Measurements from ENCODE around the gene ALG12.

DNA sequence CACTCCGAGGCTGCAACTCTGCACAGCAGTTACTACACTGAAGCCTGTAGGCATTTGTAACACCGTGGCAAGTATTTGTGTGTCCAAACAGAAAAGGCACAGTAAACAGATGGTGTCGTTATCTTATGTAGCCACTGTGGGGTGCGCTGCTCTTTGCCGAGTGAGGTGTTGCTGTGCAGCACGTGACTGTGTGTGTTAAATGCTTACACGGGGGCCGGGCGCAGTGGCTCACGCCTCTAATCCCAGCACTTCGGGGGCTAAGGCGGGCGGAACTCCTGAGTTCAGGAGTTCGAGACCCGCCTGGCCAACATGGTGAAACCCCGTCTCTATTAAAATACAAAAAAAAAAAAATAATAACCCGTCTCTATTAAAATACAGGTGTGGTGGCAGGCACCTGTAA is 53.1 kb downstream of the ALG12 start:
- TF ChIP-seq, protein P1, sequence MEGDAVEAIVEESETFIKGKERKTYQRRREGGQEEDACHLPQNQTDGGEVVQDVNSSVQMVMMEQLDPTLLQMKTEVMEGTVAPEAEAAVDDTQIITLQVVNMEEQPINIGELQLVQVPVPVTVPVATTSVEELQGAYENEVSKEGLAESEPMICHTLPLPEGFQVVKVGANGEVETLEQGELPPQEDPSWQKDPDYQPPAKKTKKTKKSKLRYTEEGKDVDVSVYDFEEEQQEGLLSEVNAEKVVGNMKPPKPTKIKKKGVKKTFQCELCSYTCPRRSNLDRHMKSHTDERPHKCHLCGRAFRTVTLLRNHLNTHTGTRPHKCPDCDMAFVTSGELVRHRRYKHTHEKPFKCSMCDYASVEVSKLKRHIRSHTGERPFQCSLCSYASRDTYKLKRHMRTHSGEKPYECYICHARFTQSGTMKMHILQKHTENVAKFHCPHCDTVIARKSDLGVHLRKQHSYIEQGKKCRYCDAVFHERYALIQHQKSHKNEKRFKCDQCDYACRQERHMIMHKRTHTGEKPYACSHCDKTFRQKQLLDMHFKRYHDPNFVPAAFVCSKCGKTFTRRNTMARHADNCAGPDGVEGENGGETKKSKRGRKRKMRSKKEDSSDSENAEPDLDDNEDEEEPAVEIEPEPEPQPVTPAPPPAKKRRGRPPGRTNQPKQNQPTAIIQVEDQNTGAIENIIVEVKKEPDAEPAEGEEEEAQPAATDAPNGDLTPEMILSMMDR (IDR thresholded peaks at IDR 0.05; ENCODE audit: insufficient read depth, low read length, poor library complexity, severe bottlenecking): no peak
- no peak for TF ChIP-seq EZH2phosphoT487 (conservative IDR thresholded peaks at IDR 0.05; ENCODE audit: low read length)

All from SU-DHL-6 (cell line).